Measurements from ENCODE around the gene PRKCH.

Gene PRKCH

DNA sequence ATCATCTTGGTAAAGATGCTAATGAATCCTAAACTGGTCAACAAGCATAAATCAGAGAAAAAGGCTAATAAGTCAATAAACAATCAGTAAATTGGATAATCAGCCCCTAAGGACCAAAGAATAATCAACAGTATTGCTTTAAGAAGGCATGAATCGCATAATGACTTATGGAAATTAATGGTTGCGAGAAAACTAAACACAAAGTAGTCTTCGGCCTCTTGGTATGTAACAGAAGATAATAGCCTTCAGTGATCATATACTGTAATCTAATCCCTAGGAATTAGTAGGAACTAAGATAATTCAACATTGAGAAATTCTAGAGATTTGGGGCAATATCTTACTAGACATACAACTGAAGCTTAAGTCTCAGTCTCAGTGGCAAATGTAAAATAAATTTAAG lies 122.1 kb downstream of the PRKCH start:
- ChIA-PET CTCF (interaction anchor here (0.5 kb wide), 1 partner anchor 15 kb away, joined by 3 read pairs; no protein-coding TSS in a partner anchor), POLR2A (no interaction called here)
- H3K27ac ChIP-seq (ENCODE audit: extremely low read depth, low read depth, low read length), result no peak overlapping the region

GRCh38 chr14:61444215-61444768 lies 122.9 kb downstream of the PRKCH start:
- ChIA-PET POLR2A (no interaction called here), CTCF (no interaction called here)
- TF ChIP-seq FEZF1 (tag by site-specific recombination; IDR thresholded peaks at IDR 0.05) (peak; percentile 85), PATZ1 (tag by site-specific recombination; IDR thresholded peaks at IDR 0.05) (no peak), ZNF266 (tag by site-specific recombination; IDR thresholded peaks at IDR 0.05; ENCODE audit: low read depth) (no peak), ZNF837 (tag by site-specific recombination; IDR thresholded peaks at IDR 0.05) (no peak)
- Histone ChIP-seq H3K36me3 (ENCODE audit: control insufficient read depth in 2 of 2, insufficient read depth in 1 of 2, low read length in 2 of 2) (no peaks in the 10 kb centered on the region), H3K4me3 (ENCODE audit: low read depth, low read length) (no peak overlapping the region), H3K4me1 (ENCODE audit: control insufficient read depth, insufficient read depth, low read length) (peaks cover 9% of the 10 kb centered on the region), H3K9me3 (ENCODE audit: control insufficient read depth, insufficient read depth, low read depth, low read length) (no peaks in the 10 kb centered on the region), H3K27ac (ENCODE audit: extremely low read depth, low read depth, low read length) (no peak overlapping the region)

More for the DNA sequence above, 122.1 kb downstream of the PRKCH start:
- peak; percentile 25; the same call in 1 of the 2 replicates for TF ChIP-seq ZNF664 (tag by site-specific recombination; IDR thresholded peaks at IDR 0.05)
- 0 out of 2 replicates have a peak, but pooled peaks have one; percentile 31 for TF ChIP-seq OSR2 (tag by site-specific recombination; IDR thresholded peaks at IDR 0.05)
- TF ChIP-seq PRDM6 (tag by site-specific recombination; IDR thresholded peaks at IDR 0.05), result peak; percentile 68
- no peak for TF ChIP-seq ZNF274 (IDR thresholded peaks at IDR 0.05; ENCODE audit: low read length)
- TF ChIP-seq ZNF274 (tag by site-specific recombination; IDR thresholded peaks at IDR 0.05; ENCODE audit: borderline replicate concordance), result no peak
- peak; percentile 47; the same call in 1 of the 2 replicates for TF ChIP-seq FEZF1 (tag by site-specific recombination; IDR thresholded peaks at IDR 0.05)
- peak; percentile 76 for TF ChIP-seq ZEB2 (tag by site-specific recombination; IDR thresholded peaks at IDR 0.05)
- peak; percentile 55; the same call in 1 of the 2 replicates for TF ChIP-seq SP7 (tag by site-specific recombination; IDR thresholded peaks at IDR 0.05)
- no peak for TF ChIP-seq ZNF280D (tag by site-specific recombination; IDR thresholded peaks at IDR 0.05)
- no peak for TF ChIP-seq BCL11A (tag by site-specific recombination; IDR thresholded peaks at IDR 0.05; ENCODE audit: low read depth)
- Histone ChIP-seq H3K4me1 (ENCODE audit: control insufficient read depth, insufficient read depth, low read length) (peaks cover 17% of the 10 kb centered on the region), H3K36me3 (ENCODE audit: control insufficient read depth in 2 of 2, insufficient read depth in 1 of 2, low read length in 2 of 2) (no peaks in the 10 kb centered on the region), H3K9me3 (ENCODE audit: control insufficient read depth, insufficient read depth, low read depth, low read length) (no peaks in the 10 kb centered on the region), H3K4me3 (ENCODE audit: low read depth, low read length) (no peak overlapping the region)

DNA sequence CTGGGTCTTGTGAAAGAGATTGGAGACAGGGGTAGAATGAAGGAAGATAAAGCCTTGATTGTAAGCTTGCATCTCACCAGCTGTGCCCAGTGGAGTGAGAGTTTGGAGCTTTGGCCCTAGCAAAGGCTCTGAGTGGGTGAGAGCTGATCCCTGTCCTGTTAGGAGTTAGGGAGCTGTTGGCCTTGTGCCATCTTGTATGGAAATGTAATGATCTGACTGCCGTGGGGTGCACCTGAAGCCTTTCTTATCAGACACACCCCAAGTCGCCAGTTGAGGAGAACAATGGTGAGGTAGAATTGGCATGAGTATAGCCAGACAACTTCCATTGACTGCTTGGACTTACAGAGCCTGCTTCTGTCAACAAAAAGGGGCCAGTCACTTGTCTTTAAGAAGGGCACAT lies 130.1 kb downstream of the PRKCH start:
- Histone ChIP-seq H3K36me3 (ENCODE audit: control insufficient read depth in 2 of 2, insufficient read depth in 1 of 2, low read length in 2 of 2) (peaks cover 0 to 3% of the 10 kb centered on the region in 2 experiments; a peak in 1 of 3 replicates), H3K4me3 (ENCODE audit: low read depth, low read length) (no peak overlapping the region), H3K4me1 (ENCODE audit: control insufficient read depth, insufficient read depth, low read length) (no peaks in the 10 kb centered on the region), H3K27ac (ENCODE audit: extremely low read depth, low read depth, low read length) (no peak overlapping the region), H3K9me3 (ENCODE audit: control insufficient read depth, insufficient read depth, low read depth, low read length) (no peaks in the 10 kb centered on the region)
- POLR2A ChIA-PET, result no interaction called here
- CTCF ChIA-PET, result interaction anchor here (0.6 to 1.9 kb wide), 4 partner anchors 9 to 600 kb away, joined by 3 to 8 read pairs (median 5); no protein-coding TSS in a partner anchor
- TF ChIP-seq ZBTB1 (tag by site-specific recombination; IDR thresholded peaks at IDR 0.05) (no peak), ZNF660 (tag by site-specific recombination; IDR thresholded peaks at IDR 0.05) (no peak), ZNF184 (tag by site-specific recombination; IDR thresholded peaks at IDR 0.05) (no peak), ZNF623 (tag by site-specific recombination; IDR thresholded peaks at IDR 0.05) (no peak), ZNF621 (tag by site-specific recombination; IDR thresholded peaks at IDR 0.05) (no peak), ZNF132 (tag by site-specific recombination; IDR thresholded peaks at IDR 0.05; ENCODE audit: borderline replicate concordance) (no peak), ZNF148 (tag by site-specific recombination; IDR thresholded peaks at IDR 0.05; ENCODE audit: borderline replicate concordance) (no peak), ZNF10 (tag by site-specific recombination; IDR thresholded peaks at IDR 0.05) (no peak), HOXA7 (CRISPR knock-in tag; IDR thresholded peaks at IDR 0.05; ENCODE audit: borderline replicate concordance) (no peak), ZNF426 (tag by site-specific recombination; IDR thresholded peaks at IDR 0.05) (no peak)
